Sigmoid colon (tissue), 7 donors: Measurements from ENCODE around the gene NEDD9. TPM values are rescaled to one million over a fixed set of nuclear protein-coding genes. Genes with fewer than 3 reads are reported as not detected.

ENCODE experiments used
- DNase-seq: peaks from one replicate; pipeline ENCODE4 v3.0.0-alpha.2; 2019
- H3K27ac ChIP-seq, 4 donors: fragments of 200-600 bp; sonication (generic); one replicate each; pipeline ENCODE4 v1.5.1; 2016 to 2019; ENCODE audit warnings: mild to moderate bottlenecking in 1 of 4
- H3K27me3 ChIP-seq, 3 donors: fragments of 200-600 bp; sonication (generic); one replicate each; pipeline ENCODE4 v1.5.1; 2019; ENCODE audit warnings: mild to moderate bottlenecking in 1 of 3
- H3K36me3 ChIP-seq, 4 donors: fragments of 200-600 bp; sonication (generic); one replicate each; pipeline ENCODE4 v1.5.1; 2016 to 2019
- H3K4me1 ChIP-seq, 4 donors: fragments of 200-600 bp; sonication (generic); one replicate each; pipeline ENCODE4 v1.5.1; 2017 to 2019
- H3K4me3 ChIP-seq, 4 donors: fragments of 200-600 bp; sonication (generic); one replicate each; pipeline ENCODE4 v1.5.1; 2017 to 2019; ENCODE audit warnings: mild to moderate bottlenecking in 2 of 4, moderate library complexity in 1 of 4
- H3K9me3 ChIP-seq, 4 donors: fragments of 200-600 bp in 3 of 4; sonication (generic) in 3 of 4; one replicate each; pipeline versions ENCODE4 v1.5.1 to v1.6.1; 2013 to 2019
- CTCF ChIP-seq, 4 experiments: fragments of 450-650 bp in 3 of 4; fragments of 200-600 bp in 1 of 4; IDR thresholded peaks; one replicate each; pipeline ENCODE4 v1.5.1; 2016 to 2019; ENCODE audit warnings: antibody characterized with exemption in 4 of 4, mild to moderate bottlenecking in 3 of 4, moderate library complexity in 2 of 4
- EP300 ChIP-seq, 4 donors: sonication (generic); formaldehyde crosslinking; IDR thresholded peaks; one replicate each; pipeline ENCODE4 v1.6.1; 2017; ENCODE audit warnings: antibody characterized with exemption in 4 of 4
- POLR2A ChIP-seq, 2 donors: fragments of 450-650 bp; IDR thresholded peaks; one replicate each; pipeline ENCODE4 v1.6.1; 2016; ENCODE audit warnings: antibody characterized with exemption in 2 of 2, mild to moderate bottlenecking in 2 of 2, moderate library complexity in 2 of 2
- POLR2AphosphoS5 ChIP-seq, 4 donors: sonication (generic); formaldehyde crosslinking; IDR thresholded peaks; one replicate each; pipeline ENCODE4 v1.6.1; 2017; ENCODE audit warnings: antibody characterized with exemption in 4 of 4
- WGBS, 2 donors: extraction: QIAGEN DNeasy Blood & Tissue Kit; methylation state at CpG; one replicate each; pipeline ENCODE4 v1.1.7; 2013; 5-methylcytosine and 5-hydroxymethylcytosine counted together
- intact Hi-C: fragments of 100-400 bp; cut with DNase I; formaldehyde crosslinking; loops from one replicate; pipeline ENCODE4 v1.15.1; 2023
- polyA plus RNA-seq, 3 donors: library from polyadenylated mRNA; stranded (reverse); fragments of 200-250 nt; gene quantifications; one replicate each; pipeline ENCODE4 v1.2.3, GENCODE V29; 2013
- total RNA-seq, 4 donors: library from RNA; depleted of rRNA; stranded (reverse); fragments of >200 nt; gene quantifications; one replicate each; pipeline ENCODE4 v1.1.0, GENCODE V29; 2016
- donor health status: healthy with polysubstance abuse.
- donor health status: Bipolar disorder and iron deficiency.
- donor health status: healthy.

NEDD9 gene
- total and polyA plus RNA-seq, 7 donors, result 13.8 to 42.5 (median 21.4) TPM

GRCh38 chr6:11204005-11204399 lies 28.5 kb downstream of the NEDD9 start:
- intact Hi-C loops, result no loop called here
- H3K27ac ChIP-seq, result no peak overlapping the region
- peaks cover 0 to 43% (median 30%) of the 10 kb centered on the region in 4 donors for H3K4me1 ChIP-seq
- 94 to 96% methylated on average over 4 of the region's 4 CpGs for WGBS, 2 donors
- no peak overlapping the region for H3K4me3 ChIP-seq
- no peaks in the 10 kb centered on the region for H3K9me3 ChIP-seq
- peaks cover 0 to 8% (median 0%) of the 10 kb centered on the region in 4 donors for H3K36me3 ChIP-seq
- no peaks in the 10 kb centered on the region for H3K27me3 ChIP-seq
- no peak for DNase-seq
- TF ChIP-seq POLR2AphosphoS5 (IDR thresholded peaks at IDR 0.05) (no peak), POLR2A (IDR thresholded peaks at IDR 0.05) (no peak), EP300 (IDR thresholded peaks at IDR 0.05) (no peak), CTCF (IDR thresholded peaks at IDR 0.05) (no peak)

DNA sequence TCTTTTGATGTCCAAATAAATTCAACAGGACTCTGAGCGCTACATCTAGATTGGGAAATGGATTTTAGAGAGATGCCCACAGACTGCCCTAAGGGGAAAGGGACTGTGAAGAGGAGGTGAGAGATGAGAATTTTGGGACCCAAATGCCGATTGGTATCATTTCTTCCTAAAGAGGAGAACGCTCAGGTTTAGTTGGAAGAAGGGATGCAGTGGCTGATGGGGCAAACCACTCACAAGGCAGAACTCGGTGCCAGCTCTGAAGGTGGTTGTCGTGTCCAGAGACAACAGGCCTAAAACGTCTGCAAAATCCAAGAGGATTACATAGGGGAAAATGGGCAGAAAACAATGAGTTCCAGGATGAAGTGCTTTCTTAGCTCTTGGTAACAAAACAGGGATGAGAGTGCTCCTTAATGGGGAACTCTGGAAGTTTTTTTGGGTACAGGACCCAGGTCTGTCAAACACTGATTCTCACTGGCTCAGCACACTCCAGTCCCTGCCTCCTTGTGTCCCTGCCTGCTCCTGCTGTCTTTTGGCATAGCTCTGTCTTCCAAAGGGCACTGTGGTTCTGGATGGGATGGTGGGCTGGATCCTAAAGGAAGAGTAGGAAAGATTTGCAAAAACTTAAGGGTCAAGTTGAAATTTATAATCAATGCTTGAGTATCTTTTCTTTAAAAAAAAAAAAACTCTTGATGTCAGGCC lies 29.0 kb downstream of the NEDD9 start:
- no peak for TF ChIP-seq POLR2A (IDR thresholded peaks at IDR 0.05)
- TF ChIP-seq POLR2AphosphoS5 (IDR thresholded peaks at IDR 0.05), result no peak
- TF ChIP-seq EP300 (IDR thresholded peaks at IDR 0.05), result no peak
- no peak for TF ChIP-seq CTCF (IDR thresholded peaks at IDR 0.05)
- intact Hi-C loops, result no loop called here
- DNase-seq, result no peak
- H3K36me3 ChIP-seq, result peaks cover 0 to 8% (median 0%) of the 10 kb centered on the region in 4 donors
- 91 to 93% methylated on average over 6 of the region's 6 CpGs for WGBS, 2 donors
- H3K4me3 ChIP-seq, result no peak overlapping the region
- H3K27ac ChIP-seq, result peak overlapping the region in 1 of 4 donors; percentile 3
- H3K9me3 ChIP-seq, result no peaks in the 10 kb centered on the region
- peaks cover 0 to 43% (median 30%) of the 10 kb centered on the region in 4 donors for H3K4me1 ChIP-seq
- H3K27me3 ChIP-seq, result no peaks in the 10 kb centered on the region

DNA sequence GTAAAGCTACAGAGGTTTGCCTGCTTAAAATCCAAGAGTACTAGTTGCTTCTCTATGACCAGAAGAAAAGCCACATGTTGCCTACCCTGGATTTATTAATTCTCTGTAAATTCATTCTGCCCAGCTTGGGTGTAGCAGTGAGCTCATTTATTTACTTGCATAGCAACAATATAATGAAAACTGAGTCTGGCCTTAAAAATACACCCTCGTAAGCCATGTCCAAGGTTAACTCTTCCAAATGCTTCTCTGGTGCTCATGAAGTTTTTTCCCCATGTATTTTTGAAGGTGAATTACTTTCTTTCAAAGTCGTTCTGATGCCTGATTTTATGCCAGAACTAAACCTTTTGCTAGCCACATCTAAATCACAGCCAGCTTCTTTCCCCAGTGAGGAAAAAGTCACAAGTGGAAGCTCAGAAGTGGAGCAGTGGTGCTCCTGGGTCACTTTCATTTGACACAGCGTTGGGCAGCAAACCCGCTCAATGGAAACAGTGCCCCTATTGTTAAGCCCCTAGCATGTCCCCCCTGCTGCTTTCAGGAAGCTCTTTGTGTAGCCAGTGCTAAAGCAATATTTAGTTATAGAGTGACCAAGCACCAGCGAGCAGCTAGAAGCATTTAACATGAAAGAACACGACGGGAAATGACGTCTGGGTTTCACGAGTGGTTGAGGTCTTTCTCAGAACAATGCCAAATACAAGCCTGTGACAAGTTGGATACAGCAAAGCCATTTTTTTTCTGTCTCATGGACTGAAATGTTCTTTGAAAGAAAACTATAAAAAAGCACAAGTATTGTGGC lies 29.8 kb downstream of the NEDD9 start:
- Histone ChIP-seq H3K36me3 (peaks cover 0 to 8% (median 0%) of the 10 kb centered on the region in 4 donors), H3K9me3 (no peaks in the 10 kb centered on the region), H3K27ac (peak overlapping the region in 2 of 4 donors; percentile 3 to 10), H3K27me3 (no peaks in the 10 kb centered on the region), H3K4me1 (peaks cover 0 to 38% (median 26%) of the 10 kb centered on the region in 4 donors), H3K4me3 (no peak overlapping the region)
- 62 to 63% methylated on average over 9 of the region's 9 CpGs for WGBS, 2 donors
- DNase-seq, result no peak
- peak in 1 of 4 donors; percentile 8 for TF ChIP-seq POLR2AphosphoS5 (IDR thresholded peaks at IDR 0.05)
- no peak for TF ChIP-seq CTCF (IDR thresholded peaks at IDR 0.05)
- intact Hi-C loops, result no loop called here

DNA sequence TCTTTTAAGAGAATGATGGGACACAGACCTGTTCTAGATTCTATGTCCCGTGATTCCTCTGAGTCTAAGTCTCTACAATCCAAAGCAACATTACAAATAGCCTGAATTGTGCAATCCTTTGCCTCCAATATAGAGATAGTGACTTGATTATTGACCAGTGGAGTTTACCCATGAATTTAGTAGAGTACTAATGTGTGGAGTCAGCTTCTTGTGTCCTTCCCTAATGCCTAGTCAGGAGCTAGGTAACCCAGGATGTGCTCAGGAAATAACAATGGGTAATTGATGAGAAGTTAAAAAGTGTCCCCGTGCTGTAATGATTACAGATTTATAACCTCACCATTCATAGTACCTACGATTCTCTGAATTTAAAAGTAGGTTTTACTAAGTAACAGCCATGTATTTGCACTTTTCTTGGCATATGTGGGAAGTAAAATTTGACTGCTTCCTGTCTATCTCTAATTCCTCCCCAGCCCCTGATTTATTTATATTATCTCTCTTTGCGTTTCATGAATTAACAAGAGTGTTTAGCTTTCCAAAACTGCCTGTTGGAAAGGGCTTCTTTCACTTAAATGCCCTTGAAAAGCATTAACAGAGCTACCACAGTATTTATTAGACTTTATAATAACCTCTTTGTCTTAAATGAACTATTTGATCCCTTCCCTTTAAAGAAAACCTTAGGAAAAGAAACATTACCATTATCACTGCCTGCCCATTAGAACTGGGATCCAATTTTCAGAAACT lies 30.5 kb downstream of the NEDD9 start:
- H3K9me3 ChIP-seq, result no peaks in the 10 kb centered on the region
- H3K4me3 ChIP-seq, result no peak overlapping the region
- 70 to 75% methylated on average over 4 of the region's 4 CpGs for WGBS, 2 donors
- no peak for DNase-seq
- TF ChIP-seq EP300 (IDR thresholded peaks at IDR 0.05) (no peak), POLR2AphosphoS5 (IDR thresholded peaks at IDR 0.05) (no peak), POLR2A (IDR thresholded peaks at IDR 0.05) (no peak), CTCF (IDR thresholded peaks at IDR 0.05) (no peak)
- no peaks in the 10 kb centered on the region for H3K27me3 ChIP-seq
- intact Hi-C loops, result no loop called here
- H3K27ac ChIP-seq, result peak overlapping the region in 2 of 4 donors; percentile 3 to 10
- H3K4me1 ChIP-seq, result peaks cover 0 to 34% (median 23%) of the 10 kb centered on the region in 4 donors
- peaks cover 0 to 8% (median 0%) of the 10 kb centered on the region in 4 donors for H3K36me3 ChIP-seq
